OCI-LY3 (cell line): ENCODE measurements around the gene OR4K17.

Experiments used
- CTCF ChIP-seq: fragments of 200-600, 300-600 bp; sonication (generic); IDR thresholded peaks from 2 replicates; pipeline ENCODE4 v1.5.1; 2014; ENCODE audit warnings: antibody characterized with exemption, low read length, low read depth
- EZH2phosphoT487 ChIP-seq: fragments of 200-600 bp; shearing (Covaris generic); IDR thresholded peaks from 2 replicates; pipeline ENCODE4 v1.6.1; 2018; ENCODE audit warnings: antibody characterized with exemption, mixed run types, low read depth

- no peak for TF ChIP-seq CTCF
- TF ChIP-seq EZH2phosphoT487, result no peak
Measured at GRCh38 chr14:20092050-20092449, 18.5 kb upstream of the OR4K17 start.
